H1 (cell line): Measurements from ENCODE around the gene TBC1D12. TPM values are rescaled to one million over a fixed set of nuclear protein-coding genes. Genes with fewer than 3 reads are reported as not detected.

Experiments
- CTCF ChIA-PET: fragments of 300-600 bp; sonication (Branson Sonifier 250); formaldehyde crosslinking; loops from one replicate; lab custom pipeline; 2021; ENCODE audit not compliant: partially characterized antibody; lab: Charles Lee
- POLR2A ChIA-PET: fragments of 300-600 bp; sonication (Branson Sonifier 250); formaldehyde crosslinking; loops from one replicate; lab custom pipeline; 2021; ENCODE audit warnings: inconsistent platforms; ENCODE audit not compliant: partially characterized antibody; lab: Charles Lee
- DNase-seq, 2 experiments: peaks; one replicate each; pipeline versions ENCODE4 v3.0.0 to v3.0.0-alpha.2; 2010 to 2022; ENCODE audit warnings: low spot score in 2 of 2, low read depth in 1 of 2, mixed read lengths in 1 of 2
- FAIRE-seq: peaks from 2 replicates; lab custom pipeline; 2011; peaks lifted over from hg19 to GRCh38; lab: Jason Lieb, UNC
- H2AFZ ChIP-seq: 2 replicates; pipeline ENCODE4 v1.8.1; 2012; ENCODE audit warnings: low read length, inconsistent platforms
- H2AK5ac ChIP-seq: 2 replicates; pipeline ENCODE4 v1.6.1; 2013; ENCODE audit warnings: low read depth, low read length
- H2BK120ac ChIP-seq: replicated peaks from 2 replicates; pipeline ENCODE3; 2013; ENCODE audit warnings: low read depth, low read length, inconsistent platforms
- H2BK12ac ChIP-seq: 2 replicates; pipeline ENCODE4 v1.6.1; 2013; ENCODE audit warnings: low read depth, low read length
- H2BK15ac ChIP-seq: 2 replicates; pipeline ENCODE4 v1.6.1; 2013; ENCODE audit warnings: low read length
- H2BK20ac ChIP-seq: 2 replicates; pipeline ENCODE4 v1.6.1; 2013; ENCODE audit warnings: low read length
- H2BK5ac ChIP-seq: 2 replicates; pipeline ENCODE4 v1.6.1; 2013; ENCODE audit warnings: low read depth, low read length
- H3K14ac ChIP-seq: 2 replicates; pipeline ENCODE4 v1.6.1; 2013; ENCODE audit warnings: inconsistent platforms; ENCODE audit not compliant: insufficient read length
- H3K18ac ChIP-seq: 2 replicates; pipeline ENCODE4 v1.6.1; 2013; ENCODE audit warnings: low read length; ENCODE audit errors: extremely low read depth
- H3K23ac ChIP-seq: 2 replicates; pipeline ENCODE4 v1.6.1; 2013; ENCODE audit warnings: inconsistent platforms; ENCODE audit not compliant: insufficient read length
- H3K23me2 ChIP-seq: 2 replicates; pipeline ENCODE4 v1.6.1; 2013; ENCODE audit warnings: low read depth, low read length
- H3K27ac ChIP-seq: 2 replicates; pipeline ENCODE4 v1.6.1; 2011; ENCODE audit warnings: low read depth, low read length, inconsistent platforms
- H3K27me3 ChIP-seq, 4 experiments: replicated peaks in 1 of 4; 1 replicate in 1 of 4; 2 replicates in 3 of 4; pipeline versions ENCODE4 v1.6.1 to v1.8.1; 2011 to 2013; ENCODE audit warnings: low read length in 3 of 4, mild to moderate bottlenecking in 3 of 4, inconsistent platforms in 2 of 4, mixed read lengths in 2 of 4, moderate library complexity in 1 of 4; ENCODE audit not compliant: control insufficient read depth in 3 of 4, insufficient read depth in 3 of 4; ENCODE audit errors: extremely low read depth in 1 of 4
- H3K36me3 ChIP-seq, 4 experiments: 2 replicates each; pipeline versions ENCODE4 v1.6.1 to v1.8.1; 2011 to 2013; ENCODE audit warnings: mild to moderate bottlenecking in 4 of 4, low read length in 3 of 4, moderate library complexity in 2 of 4, control low read depth in 1 of 4, inconsistent platforms in 1 of 4; ENCODE audit not compliant: insufficient read depth in 4 of 4, control insufficient read depth in 2 of 4
- H3K4ac ChIP-seq: replicated peaks from 2 replicates; pipeline ENCODE3; 2013; ENCODE audit warnings: low read length, low read depth, mixed read lengths, inconsistent platforms; ENCODE audit not compliant: insufficient read length
- H3K4me1 ChIP-seq, 4 experiments: replicated peaks in 1 of 4; 1 replicate in 1 of 4; 2 replicates in 3 of 4; pipeline versions ENCODE4 v1.6.1 to v1.8.1; 2011 to 2013; ENCODE audit warnings: low read length in 3 of 4, inconsistent platforms in 2 of 4, mixed read lengths in 1 of 4; ENCODE audit not compliant: insufficient read depth in 4 of 4, control insufficient read depth in 3 of 4
- H3K4me2 ChIP-seq, 2 experiments: 2 replicates each; pipeline versions ENCODE4 v1.6.1 to v1.8.1; 2011 to 2013; ENCODE audit warnings: low read depth in 2 of 2, low read length in 2 of 2, control low read depth in 1 of 2, inconsistent platforms in 1 of 2, mild to moderate bottlenecking in 1 of 2; ENCODE audit not compliant: insufficient read depth in 1 of 2
- H3K4me3 ChIP-seq, 4 experiments: fragments of 200-600, 300-600 bp in 1 of 4; sonication (generic), shearing (Covaris generic), sonication (Bioruptor Twin) in 1 of 4; 2 replicates each; pipeline versions ENCODE4 v1.5.1 to v1.8.1; 2011 to 2016; ENCODE audit warnings: low read length in 4 of 4, low read depth in 3 of 4, control low read depth in 2 of 4, inconsistent platforms in 2 of 4, mild to moderate bottlenecking in 2 of 4, mixed read lengths in 1 of 4, moderate library complexity in 1 of 4; ENCODE audit not compliant: insufficient read depth in 2 of 4; ENCODE audit errors: extremely low read depth in 1 of 4
- H3K56ac ChIP-seq: replicated peaks from 2 replicates; pipeline ENCODE3; 2013; ENCODE audit warnings: low read depth, mild to moderate bottlenecking, mixed read lengths, low read length, inconsistent platforms; ENCODE audit not compliant: insufficient read length
- H3K79me1 ChIP-seq: 2 replicates; pipeline ENCODE4 v1.6.1; 2013; ENCODE audit warnings: low read depth, low read length, control low read depth
- H3K79me2 ChIP-seq, 2 experiments: 2 replicates each; pipeline versions ENCODE4 v1.6.1 to v1.8.1; 2012 to 2013; ENCODE audit warnings: low read length in 2 of 2, mild to moderate bottlenecking in 2 of 2, inconsistent platforms in 1 of 2; ENCODE audit not compliant: insufficient read depth in 2 of 2, control insufficient read depth in 1 of 2
- H3K9ac ChIP-seq, 4 experiments: replicated peaks in 1 of 4; 1 replicate in 1 of 4; 2 replicates in 3 of 4; pipeline versions ENCODE4 v1.6.1 to v1.8.1; 2011 to 2013; ENCODE audit warnings: low read depth in 3 of 4, low read length in 3 of 4, control low read depth in 2 of 4, mild to moderate bottlenecking in 2 of 4, moderate library complexity in 2 of 4, inconsistent platforms in 1 of 4; ENCODE audit errors: extremely low read depth in 1 of 4
- H3K9me3 ChIP-seq, 2 experiments: 2 replicates each; pipeline versions ENCODE4 v1.6.1 to v1.8.1; 2012 to 2013; ENCODE audit warnings: mild to moderate bottlenecking in 2 of 2, moderate library complexity in 2 of 2, control low read depth in 1 of 2, inconsistent platforms in 1 of 2, low read depth in 1 of 2, low read length in 1 of 2, mixed read lengths in 1 of 2; ENCODE audit not compliant: insufficient read depth in 2 of 2
- H4K20me1 ChIP-seq, 2 experiments: replicated peaks in 1 of 2; 2 replicates each; pipeline versions ENCODE3 to v1.8.1; 2011 to 2013; ENCODE audit warnings: inconsistent platforms in 2 of 2, low read length in 2 of 2, mild to moderate bottlenecking in 1 of 2; ENCODE audit not compliant: insufficient read depth in 2 of 2, control insufficient read depth in 1 of 2
- H4K5ac ChIP-seq: 2 replicates; pipeline ENCODE4 v1.6.1; 2013; ENCODE audit warnings: low read length, low read depth, mixed read lengths, inconsistent platforms; ENCODE audit not compliant: insufficient read length
- H4K8ac ChIP-seq: 2 replicates; pipeline ENCODE4 v1.8.0; 2013; ENCODE audit warnings: mild to moderate bottlenecking, moderate library complexity, low read length, inconsistent platforms; ENCODE audit not compliant: insufficient read depth; ENCODE audit errors: extremely low read depth
- H4K91ac ChIP-seq: replicated peaks from 2 replicates; pipeline ENCODE3; 2013; ENCODE audit warnings: low read length, mixed read lengths, inconsistent platforms; ENCODE audit not compliant: insufficient read length
- BRCA1 ChIP-seq: IDR thresholded peaks from 2 replicates; pipeline ENCODE4 v1.6.1; 2012; ENCODE audit warnings: low read depth, low read length, improper control_type of control experiment
- GTF2F1 ChIP-seq: IDR thresholded peaks from 2 replicates; pipeline ENCODE4 v1.6.1; 2012; ENCODE audit warnings: low read depth, low read length, improper control_type of control experiment, borderline replicate concordance
- HDAC6 ChIP-seq: IDR thresholded peaks from one replicate; pipeline ENCODE4 v1.7.1; 2012; ENCODE audit warnings: low read depth, mild to moderate bottlenecking, inconsistent platforms, low read length, moderate library complexity
- JUN ChIP-seq: IDR thresholded peaks from 2 replicates; pipeline ENCODE4 v1.6.1; 2011; ENCODE audit warnings: low read depth, mild to moderate bottlenecking, improper control_type of control experiment, low read length
- NANOG ChIP-seq: IDR thresholded peaks from 2 replicates; pipeline ENCODE4 v1.6.1; 2011; ENCODE audit warnings: low read length, low read depth, mild to moderate bottlenecking, inconsistent platforms; ENCODE audit not compliant: insufficient read depth, poor library complexity, severe bottlenecking
- NRF1 ChIP-seq: IDR thresholded peaks from 2 replicates; pipeline ENCODE4 v1.6.1; 2011; ENCODE audit warnings: mild to moderate bottlenecking, low read depth, low read length, improper control_type of control experiment
- POLR2AphosphoS5 ChIP-seq: IDR thresholded peaks from 2 replicates; pipeline ENCODE4 v1.6.1; 2011; ENCODE audit warnings: low read depth, low read length
- RAD21 ChIP-seq, 2 experiments: IDR thresholded peaks in 1 of 2; conservative IDR thresholded peaks in 1 of 2; 2 replicates each; pipeline ENCODE4 v1.6.1; 2011; ENCODE audit warnings: low read depth in 2 of 2, low read length in 2 of 2, improper control_type of control experiment in 1 of 2, inconsistent platforms in 1 of 2, mild to moderate bottlenecking in 1 of 2, moderate library complexity in 1 of 2
- RFX5 ChIP-seq: IDR thresholded peaks from 2 replicates; pipeline ENCODE4 v1.6.1; 2011; ENCODE audit warnings: low read depth, low read length, improper control_type of control experiment, borderline replicate concordance
- SAP30 ChIP-seq: fragments of 300-600 bp; sonication (generic); IDR thresholded peaks from 2 replicates; pipeline ENCODE4 v1.7.1; 2012; ENCODE audit warnings: low read length, moderate library complexity, mild to moderate bottlenecking, inconsistent platforms; ENCODE audit not compliant: insufficient read depth, insufficient replicate concordance
- TAF7 ChIP-seq: optimal IDR thresholded peaks from 2 replicates; pipeline ENCODE3; 2011; ENCODE audit warnings: low read depth, mild to moderate bottlenecking, inconsistent platforms, low read length, moderate library complexity, borderline replicate concordance
- TBP ChIP-seq: IDR thresholded peaks from 2 replicates; pipeline ENCODE4 v1.6.1; 2011; ENCODE audit warnings: low read depth, low read length, improper control_type of control experiment
- WGBS, 2 experiments: shearing (Covaris generic) in 1 of 2; methylation state at CpG; one replicate each; pipeline versions ENCODE4 v1.1.6 to v1.1.7; 2013 to 2015; ENCODE audit warnings: low lambda C conversion rate in 2 of 2, mixed read lengths in 2 of 2, inconsistent platforms in 1 of 2, low coverage in 1 of 2, missing lambda C conversion rate in 1 of 2; ENCODE audit not compliant: insufficient replicate concordance in 2 of 2, insufficient coverage in 1 of 2, insufficient read length in 1 of 2; ENCODE audit errors: extremely low coverage in 1 of 2, missing lambda C conversion rate in 1 of 2; 5-methylcytosine and 5-hydroxymethylcytosine counted together
- polyA plus RNA-seq, 7 experiments: library from polyadenylated mRNA; depleted of rRNA in 3 of 7; stranded (reverse) in 5 of 7; unstranded in 2 of 7; fragments of >200 nt in 5 of 7; fragments of 200-250 nt in 2 of 7; gene quantifications; 1 replicate in 5 of 7; 2 replicates in 1 of 7; 4 replicates in 1 of 7; pipeline versions ENCODE4 v1.2.1 to v1.2.3, GENCODE V29; 2011 to 2013; ENCODE audit warnings: missing spikeins in 2 of 7, mixed read lengths in 2 of 7
- total RNA-seq: library from RNA; stranded (reverse); fragmentation: NEBNext Ultra II Directional; extraction: Animal tissue kit (Norgen Biotek cat#: 25700); gene quantifications from 2 replicates; pipeline ENCODE4 v1.2.1, GENCODE V29; 2021

The TBC1D12 gene
- total and polyA plus RNA-seq, 2 of the 8 experiments (the other 6 are each of a cell fraction or from before 2014, with no cell fraction given), result 1.1 to 3.2 TPM

DNA sequence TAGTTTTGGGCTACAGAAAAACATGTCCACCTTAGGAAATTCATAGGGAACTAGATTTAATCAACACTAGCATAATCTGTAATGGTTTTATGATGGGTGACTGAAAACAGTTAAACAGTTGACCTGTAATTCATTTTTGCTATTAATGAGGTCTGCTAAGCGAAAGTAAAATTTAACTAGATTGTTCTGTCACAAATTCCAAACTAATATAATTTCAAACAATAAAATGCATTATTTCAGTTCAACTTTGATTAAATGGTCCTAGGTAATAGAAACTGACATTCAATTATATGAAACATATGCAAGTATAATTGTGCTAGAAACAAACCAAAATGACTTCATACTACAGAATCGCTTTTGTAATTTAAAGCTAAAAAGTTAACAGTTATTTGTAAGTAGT lies 46.5 kb upstream of the TBC1D12 start:
- Histone ChIP-seq H2BK12ac (no peak overlapping the region), H2BK20ac (no peak overlapping the region), H3K4me3 (no peak overlapping the region), H3K36me3 (peaks cover 3 to 67% (median 32%) of the 10 kb centered on the region in 4 experiments; a peak in 7 of 8 replicates), H2AK5ac (no peak overlapping the region), H3K18ac (no peak overlapping the region), H3K14ac (no peak overlapping the region), H4K5ac (no peak overlapping the region), H3K56ac (no peak overlapping the region), H3K79me1 (no peaks in the 10 kb centered on the region; the same call in 1 of the 2 replicates), H3K27me3 (no peaks in the 10 kb centered on the region), H3K27ac (no peak overlapping the region), H3K4me2 (no peak overlapping the region), H3K9ac (no peak overlapping the region), H3K23ac (no peak overlapping the region), H3K23me2 (no peaks in the 10 kb centered on the region; the same call in 1 of the 2 replicates), H3K4me1 (no peaks in the 10 kb centered on the region)
- ChIA-PET CTCF (no interaction called here), POLR2A (no interaction called here)
- FAIRE-seq (no peak), DNase-seq (no peak)
- 88% methylated on average over 2 of the region's 2 CpGs; no CpG with 5 or more reads in 1 of the 2 experiments for WGBS, 2 experiments
- TF ChIP-seq RAD21 (IDR thresholded peaks at IDR 0.05 in 1 of 2, conservative IDR thresholded peaks at IDR 0.05 in 1 of 2; ENCODE audit: low read depth in 2 of 2, low read length in 2 of 2), result no peak
- TF ChIP-seq TBP, result no peak
- no peak for TF ChIP-seq JUN
- no peak for TF ChIP-seq GTF2F1
- TF ChIP-seq SAP30, result no peak
- no peak for TF ChIP-seq RFX5
- no peak for TF ChIP-seq HDAC6
- no peak for TF ChIP-seq TAF7
- TF ChIP-seq NRF1, result no peak
- no peak for TF ChIP-seq POLR2AphosphoS5
- no peak for TF ChIP-seq BRCA1
- no peak for TF ChIP-seq NANOG
- TF ChIP-seq, all 59 proteins: peak for 0
- Histone ChIP-seq H2BK5ac (no peak overlapping the region), H2BK15ac (no peak overlapping the region), H2BK120ac (no peak overlapping the region), H4K8ac (no peak overlapping the region), H3K9me3 (no peaks in the 10 kb centered on the region), H4K20me1 (peaks cover 0 to 4% of the 10 kb centered on the region in 2 experiments), H3K79me2 (peaks cover 0 to 10% of the 10 kb centered on the region in 2 experiments; a peak in 2 of 4 replicates), H3K4ac (no peak overlapping the region), H4K91ac (no peak overlapping the region), H2AFZ (no peak overlapping the region)
